Fibroblast of lung (primary cell): Measurements from ENCODE around the gene RASA4B. TPM values are rescaled to one million over a fixed set of nuclear protein-coding genes. Genes with fewer than 3 reads are reported as not detected.

Experiments
- DNase-seq, 2 donors: peaks; one replicate each; pipeline versions ENCODE4 v3.0.0 to v3.0.0-alpha.2; 2010; ENCODE audit warnings: low read depth in 2 of 2
- H2AFZ ChIP-seq: 2 replicates; pipeline ENCODE4 v1.5.1; 2012; ENCODE audit warnings: low read length, control low read depth, inconsistent platforms
- H3K27ac ChIP-seq: 2 replicates; pipeline ENCODE4 v1.5.1; 2011; ENCODE audit warnings: low read length, control low read depth; ENCODE audit not compliant: insufficient read depth
- H3K27me3 ChIP-seq: 2 replicates; pipeline ENCODE4 v1.5.1; 2011; ENCODE audit warnings: mild to moderate bottlenecking, low read length; ENCODE audit not compliant: control insufficient read depth, insufficient read depth
- H3K36me3 ChIP-seq: 2 replicates; pipeline ENCODE4 v1.5.1; 2011; ENCODE audit warnings: low read length; ENCODE audit not compliant: control insufficient read depth, insufficient read depth
- H3K4me1 ChIP-seq: 2 replicates; pipeline ENCODE4 v1.5.1; 2011; ENCODE audit warnings: low read length; ENCODE audit not compliant: control insufficient read depth, insufficient read depth; ENCODE audit errors: extremely low read depth
- H3K4me2 ChIP-seq: 2 replicates; pipeline ENCODE4 v1.5.1; 2011; ENCODE audit warnings: low read length, control low read depth; ENCODE audit not compliant: insufficient read depth; ENCODE audit errors: extremely low read depth
- H3K4me3 ChIP-seq, 4 experiments: fragments of 200-600 bp in 1 of 4; sonication (generic) in 1 of 4; replicated peaks in 1 of 4; 2 replicates each; pipeline ENCODE4 v1.5.1; 2011 to 2016; ENCODE audit warnings: low read length in 4 of 4, low read depth in 3 of 4, mild to moderate bottlenecking in 3 of 4, control low read depth in 2 of 4, inconsistent platforms in 1 of 4, mixed read lengths in 1 of 4; ENCODE audit not compliant: insufficient read depth in 1 of 4; ENCODE audit errors: control extremely low read depth in 1 of 4
- H3K79me2 ChIP-seq: 2 replicates; pipeline ENCODE4 v1.5.1; 2012; ENCODE audit warnings: mild to moderate bottlenecking, low read length, inconsistent platforms; ENCODE audit not compliant: control insufficient read depth, insufficient read depth
- H3K9ac ChIP-seq: 2 replicates; pipeline ENCODE4 v1.5.1; 2011; ENCODE audit warnings: mild to moderate bottlenecking, low read length, control low read depth; ENCODE audit not compliant: insufficient read depth
- H3K9me3 ChIP-seq: 2 replicates; pipeline ENCODE4 v1.5.1; 2012; ENCODE audit warnings: low read depth, low read length; ENCODE audit not compliant: control insufficient read depth, insufficient read depth
- H4K20me1 ChIP-seq: 2 replicates; pipeline ENCODE4 v1.5.1; 2011; ENCODE audit warnings: low read length; ENCODE audit not compliant: control insufficient read depth, insufficient read depth; ENCODE audit errors: extremely low read depth
- EZH2 ChIP-seq: IDR thresholded peaks from 2 replicates; pipeline ENCODE4 v1.5.1; 2012; ENCODE audit warnings: low read length, control low read depth, mild to moderate bottlenecking; ENCODE audit errors: missing control alignments
- polyA plus RNA-seq, 2 donors: library from polyadenylated mRNA; depleted of rRNA in 1 of 2; stranded (reverse) in 1 of 2; unstranded in 1 of 2; fragments of >200 nt; gene quantifications; 2 replicates each; pipeline ENCODE4 v1.2.1, GENCODE V29; 2011 to 2012; ENCODE audit warnings: missing spikeins in 1 of 2
- total RNA-seq: library from RNA; depleted of rRNA; stranded (reverse); fragments of >200 nt; gene quantifications from 2 replicates; pipeline ENCODE4 v1.2.1, GENCODE V29; 2014
- TF ChIP-seq, protein P1 (sequence below), 2 donors: IDR thresholded peaks in 1 of 2; conservative IDR thresholded peaks in 1 of 2; 1 replicate in 1 of 2; 2 replicates in 1 of 2; pipeline ENCODE4 v1.5.1; 2011 to 2012; ENCODE audit warnings: low read length in 2 of 2, control low read depth in 1 of 2, inconsistent platforms in 1 of 2, low read depth in 1 of 2, mild to moderate bottlenecking in 1 of 2

Gene RASA4B
- total and polyA plus RNA-seq, 2 donors (not counting 1 experiment from before 2014, with no cell fraction given), result 1.4 to 1.5 TPM

DNA sequence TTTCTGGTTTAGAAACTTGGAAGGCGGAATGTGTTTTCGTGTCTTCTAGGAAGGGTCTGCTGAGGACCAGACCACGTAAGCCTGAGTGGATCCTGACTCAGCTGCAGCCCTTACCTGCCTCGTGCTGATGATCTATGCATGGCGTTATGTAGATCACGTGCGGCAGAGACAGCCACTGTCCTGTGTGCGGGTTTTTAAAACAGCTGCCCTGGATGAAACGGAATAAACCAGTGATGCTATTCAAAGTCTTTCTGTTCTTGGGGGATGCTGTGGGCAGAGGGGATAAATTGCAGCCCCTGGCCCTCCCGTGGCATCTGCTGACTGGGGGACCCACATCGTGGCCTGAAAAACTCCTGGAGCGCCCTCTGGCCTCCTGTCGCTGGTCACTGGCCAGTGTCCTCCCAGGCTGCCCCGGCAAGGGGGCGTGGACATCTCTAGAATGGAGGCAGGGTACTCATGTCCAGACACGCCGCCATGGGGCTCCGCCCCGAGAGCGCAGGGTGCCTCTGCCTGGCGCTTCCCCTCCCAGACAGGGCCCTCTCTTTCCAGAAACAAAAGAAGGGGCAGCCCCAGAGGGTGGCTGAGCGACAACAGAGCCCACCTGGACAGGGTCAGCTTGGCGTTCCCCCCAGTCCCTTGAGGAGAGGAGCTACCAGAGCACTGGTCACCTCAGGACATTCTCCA, 66.1 kb downstream of the RASA4B start:
- no peaks in the 10 kb centered on the region for H3K9me3 ChIP-seq
- peaks cover 4% of the 10 kb centered on the region for H3K36me3 ChIP-seq
- no peak overlapping the region for H3K9ac ChIP-seq
- no peak overlapping the region for H3K4me3 ChIP-seq
- no peaks in the 10 kb centered on the region for H4K20me1 ChIP-seq
- no peak overlapping the region for H3K27ac ChIP-seq
- no peak overlapping the region for H2AFZ ChIP-seq
- no peaks in the 10 kb centered on the region for H3K79me2 ChIP-seq
- H3K4me1 ChIP-seq, result no peaks in the 10 kb centered on the region
- H3K27me3 ChIP-seq, result no peaks in the 10 kb centered on the region
- TF ChIP-seq, protein P1, sequence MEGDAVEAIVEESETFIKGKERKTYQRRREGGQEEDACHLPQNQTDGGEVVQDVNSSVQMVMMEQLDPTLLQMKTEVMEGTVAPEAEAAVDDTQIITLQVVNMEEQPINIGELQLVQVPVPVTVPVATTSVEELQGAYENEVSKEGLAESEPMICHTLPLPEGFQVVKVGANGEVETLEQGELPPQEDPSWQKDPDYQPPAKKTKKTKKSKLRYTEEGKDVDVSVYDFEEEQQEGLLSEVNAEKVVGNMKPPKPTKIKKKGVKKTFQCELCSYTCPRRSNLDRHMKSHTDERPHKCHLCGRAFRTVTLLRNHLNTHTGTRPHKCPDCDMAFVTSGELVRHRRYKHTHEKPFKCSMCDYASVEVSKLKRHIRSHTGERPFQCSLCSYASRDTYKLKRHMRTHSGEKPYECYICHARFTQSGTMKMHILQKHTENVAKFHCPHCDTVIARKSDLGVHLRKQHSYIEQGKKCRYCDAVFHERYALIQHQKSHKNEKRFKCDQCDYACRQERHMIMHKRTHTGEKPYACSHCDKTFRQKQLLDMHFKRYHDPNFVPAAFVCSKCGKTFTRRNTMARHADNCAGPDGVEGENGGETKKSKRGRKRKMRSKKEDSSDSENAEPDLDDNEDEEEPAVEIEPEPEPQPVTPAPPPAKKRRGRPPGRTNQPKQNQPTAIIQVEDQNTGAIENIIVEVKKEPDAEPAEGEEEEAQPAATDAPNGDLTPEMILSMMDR (conservative IDR thresholded peaks at IDR 0.05 in 1 of 2, IDR thresholded peaks at IDR 0.05 in 1 of 2; ENCODE audit: low read depth in 1 of 2, low read length in 2 of 2), result no peak
- TF ChIP-seq EZH2, result no peak
- DNase-seq, result peak in 1 of 2 donors; percentile 27
- H3K4me2 ChIP-seq, result no peak overlapping the region

DNA sequence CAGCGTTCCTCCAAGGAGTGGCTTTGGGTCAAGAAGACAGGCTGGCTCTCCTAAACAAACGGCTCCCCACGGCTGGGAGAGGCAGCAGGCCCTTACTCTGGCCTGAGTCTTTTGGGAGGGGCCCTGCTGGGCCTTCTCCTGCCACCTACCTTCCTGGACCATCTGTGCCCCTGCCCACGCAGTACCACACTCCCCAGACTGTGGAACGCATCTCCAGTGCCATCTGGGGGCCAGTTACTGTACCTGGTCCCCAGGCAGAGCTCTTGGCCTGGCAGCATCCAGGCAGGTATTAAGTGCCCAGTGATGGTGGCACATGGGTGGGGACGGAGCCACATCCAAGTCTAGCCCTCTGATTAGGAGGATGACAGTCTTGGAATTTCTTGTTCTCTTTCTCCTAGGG, 67.3 kb downstream of the RASA4B start:
- no peak for DNase-seq
- Histone ChIP-seq H3K36me3 (peaks cover 4% of the 10 kb centered on the region), H3K9me3 (no peaks in the 10 kb centered on the region)

DNA sequence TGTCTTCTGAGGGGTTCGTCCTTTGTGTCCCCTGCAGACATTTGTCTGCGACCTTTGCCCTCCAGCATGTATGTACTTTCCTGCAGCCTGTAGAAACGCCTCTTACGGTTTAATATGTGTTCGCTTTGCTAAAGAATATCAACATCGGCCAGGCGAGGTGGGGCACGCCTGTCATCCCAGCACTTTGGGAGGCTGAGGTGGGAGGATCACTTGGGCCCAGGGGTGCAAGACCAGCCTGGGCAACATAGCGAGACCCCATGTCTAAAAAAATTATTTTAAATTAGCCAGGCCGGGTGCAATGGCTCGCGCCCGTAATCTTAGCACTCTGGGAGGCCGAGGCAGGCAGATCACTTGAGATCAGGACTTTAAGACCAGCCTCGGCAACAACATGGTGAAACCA, 68.4 kb downstream of the RASA4B start:
- H3K27ac ChIP-seq, result no peak overlapping the region
- no peak overlapping the region for H3K4me2 ChIP-seq
- H3K79me2 ChIP-seq, result no peaks in the 10 kb centered on the region
- peaks cover 6% of the 10 kb centered on the region for H3K36me3 ChIP-seq
- no peaks in the 10 kb centered on the region for H3K9me3 ChIP-seq
- H3K9ac ChIP-seq, result no peak overlapping the region
- H3K4me3 ChIP-seq, result no peak overlapping the region
- no peaks in the 10 kb centered on the region for H3K4me1 ChIP-seq
- H2AFZ ChIP-seq, result no peak overlapping the region
- DNase-seq, result no peak
- TF ChIP-seq EZH2, result no peak
- TF ChIP-seq, protein P1 (conservative IDR thresholded peaks at IDR 0.05 in 1 of 2, IDR thresholded peaks at IDR 0.05 in 1 of 2; ENCODE audit: low read depth in 1 of 2, low read length in 2 of 2), result no peak
- H3K27me3 ChIP-seq, result no peaks in the 10 kb centered on the region
- H4K20me1 ChIP-seq, result no peaks in the 10 kb centered on the region

More for the DNA sequence above, 67.3 kb downstream of the RASA4B start:
- Histone ChIP-seq H3K4me2 (no peak overlapping the region), H4K20me1 (no peaks in the 10 kb centered on the region), H3K27me3 (no peaks in the 10 kb centered on the region), H3K79me2 (no peaks in the 10 kb centered on the region), H2AFZ (no peak overlapping the region), H3K9ac (no peak overlapping the region), H3K4me3 (no peak overlapping the region), H3K27ac (no peak overlapping the region), H3K4me1 (no peaks in the 10 kb centered on the region)
- no peak for TF ChIP-seq EZH2
- TF ChIP-seq, protein P1 (conservative IDR thresholded peaks at IDR 0.05 in 1 of 2, IDR thresholded peaks at IDR 0.05 in 1 of 2; ENCODE audit: low read depth in 1 of 2, low read length in 2 of 2), result no peak
